GM20431 (cell line): ENCODE data around the gene KAT2B.
"Not testable (repeated sequence)": the region's sequence is repeated elsewhere in the genome, so short reads cannot be mapped to it uniquely, and the experiment has no call there.

Experiments used
- in situ Hi-C: fragments of 300-500 bp; cut with MseI, MboI; formaldehyde crosslinking; loops from one replicate; pipeline ENCODE4 v1.15.0; 2020; ENCODE audit warnings: low sequenced_read_pairs; ENCODE audit not compliant: unreplicated experiment

Gene KAT2B

GRCh38 chr3:20039765-20040547 lies at the start of gene KAT2B:
Gene KAT2B, plus strand, starts transcription at chr3:20040446. Its CDS starts 32 bp downstream, at chr3:20040478.
- in situ Hi-C loops = no loop called here

DNA sequence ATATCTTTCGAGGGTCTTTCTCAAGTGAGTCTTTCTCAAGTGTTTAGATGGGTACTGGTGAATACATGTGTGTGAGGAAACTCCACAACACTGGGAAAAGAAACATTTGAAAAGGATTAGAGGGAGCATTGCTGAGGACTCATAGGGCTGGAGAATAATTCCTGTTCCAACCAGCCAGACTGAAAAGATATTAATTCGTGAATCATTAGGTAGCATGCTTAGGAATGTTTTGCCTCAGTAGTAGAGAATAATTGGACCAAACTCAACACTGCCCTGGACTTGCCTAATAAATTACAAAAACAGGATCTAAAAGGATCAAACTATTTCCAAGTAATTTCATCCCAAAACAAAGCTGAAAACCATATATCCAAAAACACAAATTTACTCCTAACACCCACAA lies 45.5 kb upstream of the KAT2B start:
- in situ Hi-C loops = no loop called here

GRCh38 chr3:19997502-19997901 lies 42.7 kb upstream of the KAT2B start:
- in situ Hi-C loops = no loop called here

- in situ Hi-C loops = no loop called here
Measured at GRCh38 chr3:20001932-20002331, 38.3 kb upstream of the KAT2B start.

DNA sequence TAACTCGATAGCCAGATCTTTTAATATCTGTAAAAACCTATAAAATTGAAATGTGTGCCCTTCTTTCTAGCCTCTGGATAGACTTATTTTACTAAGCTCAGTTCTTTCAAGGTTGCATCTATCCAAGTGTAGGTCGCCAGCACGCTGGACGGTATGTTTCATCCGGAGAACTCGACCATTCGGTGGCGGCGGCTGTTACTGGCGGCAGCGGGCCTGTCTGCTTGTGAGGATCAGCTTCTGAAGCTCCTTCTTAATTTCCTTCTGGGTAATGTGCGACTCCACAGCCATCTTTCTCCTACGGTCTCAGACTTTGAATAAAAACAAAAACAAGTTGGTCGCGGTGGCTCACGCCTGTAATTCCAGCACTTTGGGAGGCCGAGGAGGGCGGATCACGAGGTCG lies 32.3 kb upstream of the KAT2B start:
- in situ Hi-C loops = no loop called here

DNA sequence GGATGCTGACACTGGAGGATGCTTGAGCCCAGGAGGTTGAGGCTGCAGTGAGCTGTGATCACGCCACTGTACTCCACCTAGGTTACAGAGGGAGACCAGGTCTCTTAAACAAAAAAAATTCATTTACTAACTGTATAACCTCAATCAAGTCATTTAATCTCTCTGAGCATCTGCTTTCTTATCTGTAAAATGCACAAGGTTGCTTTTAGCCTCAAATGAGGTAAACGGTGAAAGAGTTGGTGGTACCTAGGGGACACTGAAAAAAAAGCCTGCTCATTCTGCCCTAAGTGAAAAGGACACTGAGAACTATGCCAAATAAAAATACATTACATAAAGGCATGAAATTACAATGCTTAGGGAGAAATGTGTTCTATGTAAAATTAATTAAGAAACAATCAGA lies 31.6 kb upstream of the KAT2B start:
- in situ Hi-C loops = no loop called here

- in situ Hi-C loops = no loop called here
Measured at GRCh38 chr3:20012164-20012563, 28.1 kb upstream of the KAT2B start, which contains the start of gene PP2D1. Gene PP2D1, minus strand, starts transcription at chr3:20012264. Its CDS starts 192 bp downstream, at chr3:20012072.

GRCh38 chr3:20013396-20013795 lies 26.9 kb upstream of the KAT2B start:
- in situ Hi-C loops = no loop called here

- in situ Hi-C loops = no loop called here
Measured at GRCh38 chr3:20015525-20015924, 24.7 kb upstream of the KAT2B start.

DNA sequence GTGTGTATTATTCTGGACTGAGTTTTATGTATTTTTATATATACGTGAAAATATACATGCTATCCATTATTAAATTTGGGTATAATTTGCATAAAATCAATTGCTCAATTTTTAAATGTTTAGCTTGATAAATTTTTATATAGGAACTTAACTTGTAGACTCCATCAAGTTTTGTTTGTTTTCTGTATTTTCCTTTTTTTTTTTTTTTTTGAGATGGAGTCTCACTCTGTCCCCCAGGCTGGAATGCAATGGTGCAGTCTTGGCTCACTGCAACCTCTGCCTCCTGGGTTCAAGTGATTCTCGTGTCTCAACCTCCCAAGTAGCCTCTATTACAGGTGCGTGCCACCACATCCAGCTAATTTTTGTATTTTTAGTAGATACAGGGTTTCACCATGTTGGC lies 24.2 kb upstream of the KAT2B start:
- in situ Hi-C loops = not testable (repeated sequence)

DNA sequence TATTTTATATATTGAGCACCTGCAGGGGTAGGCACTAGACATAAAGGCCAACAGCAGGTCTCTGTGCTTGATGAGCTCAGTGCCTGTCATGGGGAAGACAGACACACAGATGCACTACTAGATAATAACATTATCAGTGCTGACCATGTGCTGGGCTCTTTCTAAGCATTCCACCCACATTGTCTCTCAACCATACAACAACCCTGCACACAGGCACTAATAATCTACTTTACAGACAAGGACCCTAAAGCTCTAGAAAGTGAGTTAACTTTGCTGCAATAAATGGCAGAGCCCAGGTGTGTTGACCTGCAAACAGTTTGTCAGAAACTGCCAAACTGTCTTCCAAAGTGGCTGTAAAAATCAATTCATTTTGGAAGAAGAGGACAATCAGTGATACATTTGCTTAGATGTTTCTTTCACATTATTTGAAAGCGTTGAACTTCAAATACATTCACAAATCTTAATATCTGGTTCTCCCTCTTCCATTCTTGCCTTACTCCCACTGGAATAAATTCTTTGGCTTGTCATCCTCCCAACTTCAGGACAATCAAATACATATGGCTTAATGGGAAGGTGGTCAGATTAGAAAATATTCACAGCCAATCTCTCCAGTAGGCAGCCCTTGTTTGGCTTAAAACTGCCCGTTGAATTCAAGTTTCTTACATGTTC lies 17.2 kb upstream of the KAT2B start:
- in situ Hi-C loops = no loop called here

DNA sequence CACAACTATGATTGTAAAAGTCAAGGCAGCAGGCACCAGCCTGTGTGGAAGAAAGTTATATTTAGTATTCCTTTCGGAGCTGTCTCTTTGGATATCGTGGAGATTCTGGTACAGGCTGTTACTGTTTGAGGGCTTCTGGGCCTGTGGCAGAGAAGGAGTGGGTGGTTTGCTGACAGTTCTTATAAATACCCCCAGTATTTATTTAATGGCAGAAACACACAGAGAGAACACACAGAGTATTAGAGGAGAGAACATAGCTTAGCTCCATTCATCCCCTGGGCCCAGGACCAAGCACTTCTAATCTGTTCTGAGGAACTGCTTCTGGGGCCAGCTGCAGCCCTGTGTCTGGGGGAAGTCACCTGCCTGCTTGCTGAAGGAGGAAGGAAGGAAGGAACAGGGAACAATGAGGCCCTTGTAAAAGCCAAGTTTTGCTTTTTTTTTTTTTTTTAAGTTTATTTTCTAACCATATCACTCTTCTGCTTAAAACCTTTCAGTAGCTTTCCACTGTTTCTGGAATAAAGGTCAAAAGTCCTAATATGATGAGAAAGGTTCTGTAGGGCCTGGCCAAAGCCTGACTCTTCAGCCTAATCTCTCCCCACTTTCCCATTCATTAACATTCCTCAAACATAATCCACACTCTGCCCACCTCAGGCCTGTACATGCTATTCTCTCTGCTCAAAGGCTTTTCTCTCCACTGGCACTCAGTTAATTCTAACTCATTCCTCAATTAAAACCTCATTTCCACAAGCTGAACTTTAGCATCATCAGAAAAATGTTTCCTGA lies 16.4 kb upstream of the KAT2B start:
- in situ Hi-C loops = no loop called here

- in situ Hi-C loops = no loop called here
Measured at GRCh38 chr3:20027136-20027535, 13.1 kb upstream of the KAT2B start.

DNA sequence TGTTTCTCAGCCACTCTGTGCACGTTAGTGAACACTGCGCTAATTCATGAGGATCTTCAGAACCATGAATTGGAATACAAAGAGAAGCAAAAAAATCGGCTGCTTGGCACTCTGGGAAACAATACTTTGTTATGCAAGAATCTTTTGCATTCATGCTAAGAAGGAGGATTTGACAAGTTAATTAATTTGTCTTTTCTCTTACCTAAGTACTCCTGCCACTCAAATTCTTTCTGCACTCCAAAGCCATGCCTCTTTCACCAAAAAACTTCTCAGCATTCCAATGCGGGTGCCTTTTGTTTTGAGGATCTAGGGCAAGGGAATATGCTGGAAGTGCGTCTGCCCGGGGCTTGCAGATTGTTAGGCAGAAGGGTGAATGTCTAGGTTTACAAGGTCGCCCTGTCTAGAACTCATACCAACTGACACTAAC lies 11.3 kb upstream of the KAT2B start:
- in situ Hi-C loops = no loop called here

GRCh38 chr3:20031939-20032338 lies 8.3 kb upstream of the KAT2B start:
- in situ Hi-C loops = not testable (repeated sequence)

GRCh38 chr3:20035019-20035418 lies 5.2 kb upstream of the KAT2B start:
- in situ Hi-C loops = no loop called here

DNA sequence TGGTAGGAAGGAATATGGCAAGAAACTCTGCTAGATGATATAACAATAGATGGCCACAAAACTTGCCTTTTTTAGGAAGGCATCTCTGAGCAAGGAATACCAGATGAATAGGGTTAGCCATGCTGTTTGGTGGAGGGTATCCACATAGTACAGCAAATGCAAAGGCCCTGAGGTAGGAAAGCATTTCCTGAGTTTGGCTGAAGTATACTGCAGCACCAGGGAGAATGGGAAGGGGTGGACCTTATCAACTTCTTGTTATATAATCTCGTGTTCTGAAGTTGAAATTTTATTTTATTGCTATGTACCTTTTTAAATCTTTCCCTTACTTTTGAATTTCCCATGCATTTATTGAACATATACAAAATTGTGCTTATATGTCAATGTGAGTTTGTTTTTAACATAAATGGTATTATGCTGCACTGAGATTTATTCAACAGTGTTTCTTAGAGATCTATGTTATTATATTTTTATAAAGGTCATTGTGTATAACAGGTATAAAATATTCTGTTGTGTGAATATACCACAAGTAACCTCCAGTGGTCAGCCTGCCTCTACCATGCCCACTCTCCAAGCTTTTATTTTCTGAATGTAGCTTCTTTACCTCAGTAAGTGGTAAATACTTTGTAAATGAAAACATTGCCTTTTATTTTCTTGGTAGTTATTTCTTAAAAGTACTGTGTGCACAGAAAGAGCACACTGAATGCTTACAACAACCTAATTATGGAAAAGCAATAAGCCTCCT lies 2.8 kb upstream of the KAT2B start:
- in situ Hi-C loops = no loop called here

DNA sequence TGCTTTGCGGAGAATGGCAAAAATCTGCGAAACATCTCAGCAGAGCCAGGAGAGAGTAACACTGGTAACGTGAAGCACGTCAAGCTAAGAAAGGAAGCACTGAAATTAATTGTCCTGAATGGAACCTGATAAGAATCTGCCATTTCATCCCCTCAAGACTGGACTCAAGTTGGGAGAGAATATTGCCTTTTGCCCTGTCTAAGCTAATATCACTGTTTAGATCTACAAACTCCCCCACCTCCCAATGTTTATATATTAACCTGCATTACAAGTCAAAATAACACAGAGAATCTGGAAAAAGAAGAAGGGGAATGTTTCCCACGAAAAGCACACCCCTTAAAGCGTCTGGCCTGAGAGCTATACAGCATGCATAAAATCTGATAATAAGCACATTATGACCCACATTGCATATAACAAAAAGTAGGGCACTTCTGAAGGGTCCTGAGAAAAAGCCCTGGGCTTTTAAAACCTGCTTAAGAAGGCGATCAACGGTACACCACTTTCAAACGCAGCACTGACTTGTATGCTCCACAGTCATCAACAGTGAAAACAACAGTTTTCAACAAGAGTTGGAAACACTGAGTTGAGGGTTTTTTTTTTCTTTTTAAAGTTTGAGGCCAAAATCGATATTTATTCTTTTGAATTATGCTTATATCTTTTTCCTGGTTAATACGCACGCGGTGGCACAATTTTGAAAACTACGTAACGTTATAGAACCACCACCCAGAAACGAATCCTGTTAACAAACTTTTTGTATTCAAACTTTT lies 1.4 kb upstream of the KAT2B start:
- in situ Hi-C loops = no loop called here

- in situ Hi-C loops = no loop called here
Measured at GRCh38 chr3:20039466-20039764, 831 bp upstream of the KAT2B start.
